ENCODE results near the gene CARMIL1.

CARMIL1 gene

GRCh38 chr6:25457516-25457915 lies 178.3 kb downstream of the CARMIL1 start:
- TF ChIP-seq ZBTB48 (tag by site-specific recombination; IDR thresholded peaks at IDR 0.05) (no peak), ZNF114 (tag by site-specific recombination; IDR thresholded peaks at IDR 0.05) (no peak), ZNF146 (tag by site-specific recombination; IDR thresholded peaks at IDR 0.05) (no peak), ZNF398 (tag by site-specific recombination; IDR thresholded peaks at IDR 0.05) (no peak), ZNF776 (tag by site-specific recombination; IDR thresholded peaks at IDR 0.05; ENCODE audit: borderline replicate concordance) (no peak), FEZF1 (tag by site-specific recombination; IDR thresholded peaks at IDR 0.05) (no peak), ZNF660 (tag by site-specific recombination; IDR thresholded peaks at IDR 0.05) (no peak), RBAK (tag by site-specific recombination; IDR thresholded peaks at IDR 0.05) (no peak), ZNF335 (tag by site-specific recombination; conservative IDR thresholded peaks at IDR 0.05) (no peak), ZBTB10 (tag by site-specific recombination; IDR thresholded peaks at IDR 0.05) (no peak), ZNF473 (tag by site-specific recombination; IDR thresholded peaks at IDR 0.05) (no peak), ZNF555 (tag by site-specific recombination; conservative IDR thresholded peaks at IDR 0.05) (no peak), ZBTB11 (tag by site-specific recombination; conservative IDR thresholded peaks at IDR 0.05; ENCODE audit: low read depth) (no peak), SP2 (tag by site-specific recombination; IDR thresholded peaks at IDR 0.05) (no peak), ZSCAN30 (tag by site-specific recombination; IDR thresholded peaks at IDR 0.05) (no peak), ZNF549 (tag by site-specific recombination; IDR thresholded peaks at IDR 0.05) (no peak), ZNF10 (tag by site-specific recombination; IDR thresholded peaks at IDR 0.05) (no peak), GFI1B (tag by site-specific recombination; IDR thresholded peaks at IDR 0.05) (no peak)
- TF ChIP-seq, protein P1, sequence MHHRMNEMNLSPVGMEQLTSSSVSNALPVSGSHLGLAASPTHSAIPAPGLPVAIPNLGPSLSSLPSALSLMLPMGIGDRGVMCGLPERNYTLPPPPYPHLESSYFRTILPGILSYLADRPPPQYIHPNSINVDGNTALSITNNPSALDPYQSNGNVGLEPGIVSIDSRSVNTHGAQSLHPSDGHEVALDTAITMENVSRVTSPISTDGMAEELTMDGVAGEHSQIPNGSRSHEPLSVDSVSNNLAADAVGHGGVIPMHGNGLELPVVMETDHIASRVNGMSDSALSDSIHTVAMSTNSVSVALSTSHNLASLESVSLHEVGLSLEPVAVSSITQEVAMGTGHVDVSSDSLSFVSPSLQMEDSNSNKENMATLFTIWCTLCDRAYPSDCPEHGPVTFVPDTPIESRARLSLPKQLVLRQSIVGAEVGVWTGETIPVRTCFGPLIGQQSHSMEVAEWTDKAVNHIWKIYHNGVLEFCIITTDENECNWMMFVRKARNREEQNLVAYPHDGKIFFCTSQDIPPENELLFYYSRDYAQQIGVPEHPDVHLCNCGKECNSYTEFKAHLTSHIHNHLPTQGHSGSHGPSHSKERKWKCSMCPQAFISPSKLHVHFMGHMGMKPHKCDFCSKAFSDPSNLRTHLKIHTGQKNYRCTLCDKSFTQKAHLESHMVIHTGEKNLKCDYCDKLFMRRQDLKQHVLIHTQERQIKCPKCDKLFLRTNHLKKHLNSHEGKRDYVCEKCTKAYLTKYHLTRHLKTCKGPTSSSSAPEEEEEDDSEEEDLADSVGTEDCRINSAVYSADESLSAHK (tag by site-specific recombination; IDR thresholded peaks at IDR 0.05) = no peak
- TF ChIP-seq, protein P2, sequence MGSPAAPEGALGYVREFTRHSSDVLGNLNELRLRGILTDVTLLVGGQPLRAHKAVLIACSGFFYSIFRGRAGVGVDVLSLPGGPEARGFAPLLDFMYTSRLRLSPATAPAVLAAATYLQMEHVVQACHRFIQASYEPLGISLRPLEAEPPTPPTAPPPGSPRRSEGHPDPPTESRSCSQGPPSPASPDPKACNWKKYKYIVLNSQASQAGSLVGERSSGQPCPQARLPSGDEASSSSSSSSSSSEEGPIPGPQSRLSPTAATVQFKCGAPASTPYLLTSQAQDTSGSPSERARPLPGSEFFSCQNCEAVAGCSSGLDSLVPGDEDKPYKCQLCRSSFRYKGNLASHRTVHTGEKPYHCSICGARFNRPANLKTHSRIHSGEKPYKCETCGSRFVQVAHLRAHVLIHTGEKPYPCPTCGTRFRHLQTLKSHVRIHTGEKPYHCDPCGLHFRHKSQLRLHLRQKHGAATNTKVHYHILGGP (tag by site-specific recombination; IDR thresholded peaks at IDR 0.05) = no peak
- ChIA-PET POLR2A (no interaction called here), CTCF (interaction anchor here (0.6 to 1.5 kb wide), 2 partner anchors 99 to 144 kb away, joined by 3 read pairs; no protein-coding TSS in a partner anchor)
- H3K27ac ChIP-seq (ENCODE audit: extremely low read depth, low read depth, low read length) = no peak overlapping the region
- H3K4me1 ChIP-seq (ENCODE audit: control insufficient read depth, insufficient read depth, low read length) = no peaks in the 10 kb centered on the region
- no peaks in the 10 kb centered on the region for H3K9me3 ChIP-seq (ENCODE audit: control insufficient read depth, insufficient read depth, low read depth, low read length)
- H3K4me3 ChIP-seq (ENCODE audit: low read depth, low read length) = no peak overlapping the region
- no peaks in the 10 kb centered on the region for H3K36me3 ChIP-seq (ENCODE audit: control insufficient read depth in 2 of 2, insufficient read depth in 1 of 2, low read length in 2 of 2)
